K562 (cell line): Measurements from ENCODE around the gene ABCC11. TPM values are rescaled to one million over a fixed set of nuclear protein-coding genes. Genes with fewer than 3 reads are reported as not detected.

Experiments used
- ATAC-seq: fragments of 200-7000 bp; cut with Tn5 transposase; 3 replicates; pipeline ENCODE4 v1.9.1; 2020; ENCODE audit warnings: moderate library complexity
- BruUV-seq: library from RNA; stranded (reverse); fragments of 400-500 nt; replicated peaks from 2 replicates; lab custom pipeline; 2021; lab: Mats Ljungman, UMichigan
- CTCF ChIA-PET: fragments of 300-600 bp; formaldehyde crosslinking; extraction: SDS; loops from one replicate; lab custom pipeline; 2021; ENCODE audit warnings: low intra/inter-chr PET ratio; lab: Yijun Ruan, JAX
- POLR2A ChIA-PET: fragments of 300-600, 350-650 bp; sonication (Branson Sonifier 250); formaldehyde crosslinking; extraction: SDS; loops from one replicate; lab custom pipeline; 2021; ENCODE audit warnings: antibody characterized with exemption, inconsistent platforms; lab: Yijun Ruan, JAX
- DNase-seq, 4 experiments: peaks; one replicate each; pipeline versions ENCODE4 v3.0.0 to v3.0.0-alpha.2; 2011 to 2018; ENCODE audit warnings: low spot score in 3 of 4, mixed read lengths in 3 of 4; ENCODE audit errors: extremely low read depth in 1 of 4
- FAIRE-seq: peaks from 2 replicates; lab custom pipeline; 2011; peaks lifted over from hg19 to GRCh38; lab: Jason Lieb, UNC
- H2AFZ ChIP-seq: 2 replicates; pipeline ENCODE4 v1.6.0; 2011; ENCODE audit warnings: low read depth, low read length, control low read depth, inconsistent platforms
- H3K27ac ChIP-seq: fragments of 200-600 bp; 3 replicates; pipeline ENCODE4 v1.8.0; 2011; ENCODE audit warnings: low read depth, mild to moderate bottlenecking, control low read depth, inconsistent platforms, low read length, moderate library complexity, mixed read lengths; ENCODE audit errors: extremely low read depth
- H3K27me3 ChIP-seq, 2 experiments: fragments of 300-600 bp in 1 of 2; 2 replicates in 1 of 2; 3 replicates in 1 of 2; pipeline versions ENCODE4 v1.6.0 to v1.8.0; 2011; ENCODE audit warnings: inconsistent platforms in 2 of 2, low read length in 2 of 2, mild to moderate bottlenecking in 1 of 2, mixed read lengths in 1 of 2, moderate library complexity in 1 of 2; ENCODE audit not compliant: control insufficient read depth in 2 of 2, insufficient read depth in 2 of 2
- H3K36me3 ChIP-seq: fragments of 300-600 bp; 3 replicates; pipeline ENCODE4 v1.8.0; 2011; ENCODE audit warnings: mild to moderate bottlenecking, low read length, inconsistent platforms; ENCODE audit not compliant: control insufficient read depth, insufficient read depth
- H3K4me1 ChIP-seq, 2 experiments: fragments of 200-600 bp in 1 of 2; replicated peaks in 1 of 2; 2 replicates in 1 of 2; 3 replicates in 1 of 2; pipeline versions ENCODE4 v1.5.1 to v1.8.0; 2011; ENCODE audit warnings: inconsistent platforms in 2 of 2, low read length in 2 of 2, mild to moderate bottlenecking in 1 of 2, mixed read lengths in 1 of 2, moderate library complexity in 1 of 2; ENCODE audit not compliant: control insufficient read depth in 2 of 2, insufficient read depth in 2 of 2
- H3K4me2 ChIP-seq: 2 replicates; pipeline ENCODE4 v1.6.1; 2011; ENCODE audit warnings: low read length, control low read depth, inconsistent platforms, mixed read lengths; ENCODE audit not compliant: insufficient read depth
- H3K4me3 ChIP-seq: fragments of 200-600 bp; sonication (generic), shearing (Covaris generic); 2 replicates; pipeline ENCODE4 v1.5.1; 2016; ENCODE audit warnings: control low read depth, inconsistent platforms
- H3K79me2 ChIP-seq: fragments of 200-600 bp; 3 replicates; pipeline ENCODE4 v1.8.0; 2011; ENCODE audit warnings: low read length, inconsistent platforms; ENCODE audit not compliant: control insufficient read depth, insufficient read depth
- H3K9ac ChIP-seq, 2 experiments: 2 replicates each; pipeline versions ENCODE4 v1.6.0 to v1.6.1; 2011; ENCODE audit warnings: low read depth in 2 of 2, low read length in 2 of 2, control low read depth in 1 of 2, inconsistent platforms in 1 of 2, mild to moderate bottlenecking in 1 of 2, mixed read lengths in 1 of 2; ENCODE audit not compliant: insufficient read depth in 1 of 2
- H3K9me1 ChIP-seq: one replicate; pipeline ENCODE4 v1.6.0; 2011; ENCODE audit warnings: inconsistent platforms, mild to moderate bottlenecking, low read length, moderate library complexity; ENCODE audit not compliant: control insufficient read depth, insufficient read depth
- H3K9me3 ChIP-seq: replicated peaks from 2 replicates; pipeline ENCODE4 v1.5.1; 2011; ENCODE audit warnings: low read depth, low read length, inconsistent platforms; ENCODE audit not compliant: control insufficient read depth, insufficient read depth
- H4K20me1 ChIP-seq: replicated peaks from 2 replicates; pipeline ENCODE4 v1.6.1; 2011; ENCODE audit warnings: low read length, inconsistent platforms, mixed read lengths; ENCODE audit not compliant: control insufficient read depth, insufficient read depth
- GTF2A2 ChIP-seq: IDR thresholded peaks from 2 replicates; pipeline ENCODE4 v1.6.1; 2016; ENCODE audit warnings: mild to moderate bottlenecking, missing genetic modification characterization, missing compliant biosample characterization
- LARP7 ChIP-seq: fragments of 450-650 bp; IDR thresholded peaks from 2 replicates; pipeline ENCODE4 v1.6.1; 2016
- MIER1 ChIP-seq: fragments of 450-650 bp; IDR thresholded peaks from 2 replicates; pipeline ENCODE4 v1.6.1; 2016; ENCODE audit warnings: antibody characterized with exemption, mild to moderate bottlenecking, low read depth
- NRF1 ChIP-seq, 2 experiments: fragments of 450-650 bp; IDR thresholded peaks in 1 of 2; conservative IDR thresholded peaks in 1 of 2; 2 replicates each; pipeline ENCODE4 v1.6.1; 2014; ENCODE audit warnings: mild to moderate bottlenecking in 2 of 2
- POLR2G ChIP-seq: fragments of 200-400 bp; formaldehyde crosslinking; IDR thresholded peaks from 2 replicates; pipeline ENCODE4 v1.6.1; 2017; ENCODE audit warnings: low read depth, mild to moderate bottlenecking, antibody characterized with exemption, low read length, moderate library complexity
- RBM22 ChIP-seq: fragments of 200-400 bp; formaldehyde crosslinking; IDR thresholded peaks from 2 replicates; pipeline ENCODE4 v1.6.1; 2018; ENCODE audit warnings: low read length, low read depth; ENCODE audit not compliant: poor library complexity, severe bottlenecking
- SETDB1 ChIP-seq: IDR thresholded peaks from one replicate; pipeline ENCODE4 v1.6.1; 2012; ENCODE audit warnings: low read length, control low read depth, inconsistent platforms
- ZC3H11A ChIP-seq: IDR thresholded peaks from 2 replicates; pipeline ENCODE4 v1.6.1; 2012; ENCODE audit warnings: low read depth, low read length, improper control_type of control experiment
- ZEB2 ChIP-seq: fragments of 450-650 bp; IDR thresholded peaks from 2 replicates; pipeline ENCODE4 v1.6.1; 2016
- ZNF232 ChIP-seq: sonication (generic); formaldehyde crosslinking; IDR thresholded peaks from 2 replicates; pipeline ENCODE4 v1.8.0; 2022; ENCODE audit warnings: mild to moderate bottlenecking, missing genetic modification reagents
- ZNF263 ChIP-seq: sonication (generic); formaldehyde crosslinking; IDR thresholded peaks from 2 replicates; pipeline ENCODE4 v1.8.0; 2022; ENCODE audit warnings: mild to moderate bottlenecking, missing genetic modification reagents, borderline replicate concordance
- WGBS: fragments of 100-300 bp; shearing (Covaris generic); methylation state at CpG from one replicate; pipeline ENCODE4 v1.1.6; 2016; ENCODE audit warnings: low coverage, mixed read lengths; ENCODE audit not compliant: insufficient coverage; ENCODE audit errors: missing lambda C conversion rate; 5-methylcytosine and 5-hydroxymethylcytosine counted together
- in situ Hi-C: fragments of 300-500 bp; cut with MboI; formaldehyde crosslinking; loops from 4 replicates; pipeline ENCODE4 v1.15.0; 2018; ENCODE audit warnings: inconsistent platforms, mixed read lengths
- intact Hi-C: fragments of 100-400 bp; cut with micrococcal nuclease; formaldehyde crosslinking; loops from 2 replicates; pipeline ENCODE4 v1.14.2; 2022
- polyA plus RNA-seq, 8 experiments: library from polyadenylated mRNA; depleted of rRNA in 4 of 8; stranded (reverse) in 5 of 8; unstranded in 3 of 8; fragments of >200 nt; fragmentation: Nextera tagmentation in 2 of 8; fragmentation: Illumina TruSeq in 1 of 8; extraction: Ambion mirVana in 2 of 8; extraction: Trizol in 1 of 8; gene quantifications; 2 replicates each; pipeline versions ENCODE4 v1.2.1 to v1.2.3, GENCODE V29; 2011 to 2014; ENCODE audit warnings: inconsistent platforms in 1 of 8, missing spikeins in 1 of 8
- total RNA-seq, 7 experiments: library from RNA; depleted of rRNA in 6 of 7; stranded (reverse); fragments of >200 nt in 6 of 7; fragmentation: Illumina TruSeq in 2 of 7; extraction: Trizol in 2 of 7; gene quantifications; 2 replicates each; pipeline versions ENCODE4 v1.2.1 to v1.2.3, GENCODE V29; 2011 to 2021; ENCODE audit warnings: low replicate concordance in 1 of 7
- TF ChIP-seq, protein P1 (sequence below): fragments of 450-650 bp; IDR thresholded peaks from 2 replicates; pipeline ENCODE4 v1.7.1; 2018; ENCODE audit warnings: mild to moderate bottlenecking, low read depth; ENCODE audit not compliant: partially characterized antibody
- TF ChIP-seq, protein P2 (sequence below): IDR thresholded peaks from 2 replicates; pipeline ENCODE4 v1.6.1; 2016; ENCODE audit warnings: missing genetic modification characterization, missing compliant biosample characterization
- TF ChIP-seq, protein P3 (sequence below): fragments of 150-350 bp; IDR thresholded peaks from 2 replicates; pipeline ENCODE4 v1.6.1; 2014; ENCODE audit warnings: low read depth, mild to moderate bottlenecking, low read length, borderline replicate concordance

The ABCC11 gene
- total and polyA plus RNA-seq, 9 of the 15 experiments (the other 6 are each of a cell fraction or from before 2014, with no cell fraction given): 0.04 to 0.14 (median 0.04) TPM; not detected in 6

DNA sequence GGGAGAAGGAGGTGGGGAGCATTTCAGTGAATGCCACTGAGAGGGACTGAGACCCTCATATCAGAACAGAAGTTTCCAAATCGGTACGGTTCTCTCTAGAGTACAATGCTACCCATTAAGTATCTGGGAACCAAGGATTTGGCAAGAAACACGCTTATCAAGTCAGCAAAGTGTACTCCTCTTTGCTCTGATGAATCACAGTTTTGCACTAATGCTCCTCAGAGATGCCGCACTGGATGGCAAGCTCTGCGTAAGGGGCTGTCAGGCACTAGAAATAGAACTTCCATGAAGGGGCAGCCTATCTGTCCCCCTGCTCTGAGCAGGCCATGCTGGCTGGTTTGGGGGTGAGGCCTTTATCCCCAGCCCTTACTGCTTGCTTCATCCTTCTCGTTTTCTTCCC is 86.8 kb downstream of the ABCC11 start:
- ChIA-PET POLR2A (interaction anchor here (0.6 to 1.1 kb wide), 3 partner anchors 10 to 1117 kb away, joined by 3 read pairs; no protein-coding TSS in a partner anchor), CTCF (no interaction called here)
- no TSS peak for BruUV-seq
- DNase-seq: no peak
- no peak for ATAC-seq
- 0% methylated on average over 6 of the region's 6 CpGs for WGBS
- Histone ChIP-seq H3K79me2 (no peaks in the 10 kb centered on the region), H3K36me3 (no peaks in the 10 kb centered on the region), H3K27ac (no peak overlapping the region), H2AFZ (no peak overlapping the region), H3K9ac (no peak overlapping the region), H3K9me1 (no peaks in the 10 kb centered on the region), H3K4me3 (no peak overlapping the region), H3K4me2 (no peak overlapping the region), H3K4me1 (peaks cover 0 to 3% of the 10 kb centered on the region in 2 experiments; a peak in 2 of 5 replicates), H4K20me1 (no peaks in the 10 kb centered on the region), H3K9me3 (no peaks in the 10 kb centered on the region), H3K27me3 (peaks cover 4 to 39% of the 10 kb centered on the region in 2 experiments; a peak in 2 of 5 replicates)
- intact Hi-C loops: loop anchor here (5.0 to 10.0 kb wide), 4 partner anchors 906 to 1606 kb away; no protein-coding TSS in a partner anchor
- in situ Hi-C loops: loop anchor here (5.0 to 10.0 kb wide), 2 partner anchors 1123 to 1216 kb away; no protein-coding TSS in a partner anchor
- no peak for FAIRE-seq
- TF ChIP-seq ZNF263 (CRISPR knock-in tag): no peak
- TF ChIP-seq GTF2A2: no peak
- TF ChIP-seq LARP7: no peak
- no peak for TF ChIP-seq POLR2G
- no peak for TF ChIP-seq NRF1 (conservative IDR thresholded peaks at IDR 0.05 in 1 of 2, IDR thresholded peaks at IDR 0.05 in 1 of 2)
- TF ChIP-seq, protein P1, sequence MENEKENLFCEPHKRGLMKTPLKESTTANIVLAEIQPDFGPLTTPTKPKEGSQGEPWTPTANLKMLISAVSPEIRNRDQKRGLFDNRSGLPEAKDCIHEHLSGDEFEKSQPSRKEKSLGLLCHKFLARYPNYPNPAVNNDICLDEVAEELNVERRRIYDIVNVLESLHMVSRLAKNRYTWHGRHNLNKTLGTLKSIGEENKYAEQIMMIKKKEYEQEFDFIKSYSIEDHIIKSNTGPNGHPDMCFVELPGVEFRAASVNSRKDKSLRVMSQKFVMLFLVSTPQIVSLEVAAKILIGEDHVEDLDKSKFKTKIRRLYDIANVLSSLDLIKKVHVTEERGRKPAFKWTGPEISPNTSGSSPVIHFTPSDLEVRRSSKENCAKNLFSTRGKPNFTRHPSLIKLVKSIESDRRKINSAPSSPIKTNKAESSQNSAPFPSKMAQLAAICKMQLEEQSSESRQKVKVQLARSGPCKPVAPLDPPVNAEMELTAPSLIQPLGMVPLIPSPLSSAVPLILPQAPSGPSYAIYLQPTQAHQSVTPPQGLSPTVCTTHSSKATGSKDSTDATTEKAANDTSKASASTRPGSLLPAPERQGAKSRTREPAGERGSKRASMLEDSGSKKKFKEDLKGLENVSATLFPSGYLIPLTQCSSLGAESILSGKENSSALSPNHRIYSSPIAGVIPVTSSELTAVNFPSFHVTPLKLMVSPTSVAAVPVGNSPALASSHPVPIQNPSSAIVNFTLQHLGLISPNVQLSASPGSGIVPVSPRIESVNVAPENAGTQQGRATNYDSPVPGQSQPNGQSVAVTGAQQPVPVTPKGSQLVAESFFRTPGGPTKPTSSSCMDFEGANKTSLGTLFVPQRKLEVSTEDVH: no peak
- no peak for TF ChIP-seq ZC3H11A
- no peak for TF ChIP-seq ZNF232 (CRISPR knock-in tag)
- no peak for TF ChIP-seq RBM22
- TF ChIP-seq SETDB1: no peak
- TF ChIP-seq, protein P2, sequence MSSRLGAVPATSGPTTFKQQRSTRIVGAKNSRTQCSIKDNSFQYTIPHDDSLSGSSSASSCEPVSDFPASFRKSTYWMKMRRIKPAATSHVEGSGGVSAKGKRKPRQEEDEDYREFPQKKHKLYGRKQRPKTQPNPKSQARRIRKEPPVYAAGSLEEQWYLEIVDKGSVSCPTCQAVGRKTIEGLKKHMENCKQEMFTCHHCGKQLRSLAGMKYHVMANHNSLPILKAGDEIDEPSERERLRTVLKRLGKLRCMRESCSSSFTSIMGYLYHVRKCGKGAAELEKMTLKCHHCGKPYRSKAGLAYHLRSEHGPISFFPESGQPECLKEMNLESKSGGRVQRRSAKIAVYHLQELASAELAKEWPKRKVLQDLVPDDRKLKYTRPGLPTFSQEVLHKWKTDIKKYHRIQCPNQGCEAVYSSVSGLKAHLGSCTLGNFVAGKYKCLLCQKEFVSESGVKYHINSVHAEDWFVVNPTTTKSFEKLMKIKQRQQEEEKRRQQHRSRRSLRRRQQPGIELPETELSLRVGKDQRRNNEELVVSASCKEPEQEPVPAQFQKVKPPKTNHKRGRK (tag): no peak
- no peak for TF ChIP-seq ZEB2
- TF ChIP-seq, protein P3, sequence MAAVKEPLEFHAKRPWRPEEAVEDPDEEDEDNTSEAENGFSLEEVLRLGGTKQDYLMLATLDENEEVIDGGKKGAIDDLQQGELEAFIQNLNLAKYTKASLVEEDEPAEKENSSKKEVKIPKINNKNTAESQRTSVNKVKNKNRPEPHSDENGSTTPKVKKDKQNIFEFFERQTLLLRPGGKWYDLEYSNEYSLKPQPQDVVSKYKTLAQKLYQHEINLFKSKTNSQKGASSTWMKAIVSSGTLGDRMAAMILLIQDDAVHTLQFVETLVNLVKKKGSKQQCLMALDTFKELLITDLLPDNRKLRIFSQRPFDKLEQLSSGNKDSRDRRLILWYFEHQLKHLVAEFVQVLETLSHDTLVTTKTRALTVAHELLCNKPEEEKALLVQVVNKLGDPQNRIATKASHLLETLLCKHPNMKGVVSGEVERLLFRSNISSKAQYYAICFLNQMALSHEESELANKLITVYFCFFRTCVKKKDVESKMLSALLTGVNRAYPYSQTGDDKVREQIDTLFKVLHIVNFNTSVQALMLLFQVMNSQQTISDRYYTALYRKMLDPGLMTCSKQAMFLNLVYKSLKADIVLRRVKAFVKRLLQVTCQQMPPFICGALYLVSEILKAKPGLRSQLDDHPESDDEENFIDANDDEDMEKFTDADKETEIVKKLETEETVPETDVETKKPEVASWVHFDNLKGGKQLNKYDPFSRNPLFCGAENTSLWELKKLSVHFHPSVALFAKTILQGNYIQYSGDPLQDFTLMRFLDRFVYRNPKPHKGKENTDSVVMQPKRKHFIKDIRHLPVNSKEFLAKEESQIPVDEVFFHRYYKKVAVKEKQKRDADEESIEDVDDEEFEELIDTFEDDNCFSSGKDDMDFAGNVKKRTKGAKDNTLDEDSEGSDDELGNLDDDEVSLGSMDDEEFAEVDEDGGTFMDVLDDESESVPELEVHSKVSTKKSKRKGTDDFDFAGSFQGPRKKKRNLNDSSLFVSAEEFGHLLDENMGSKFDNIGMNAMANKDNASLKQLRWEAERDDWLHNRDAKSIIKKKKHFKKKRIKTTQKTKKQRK: no peak
- no peak for TF ChIP-seq MIER1
